Uterus (tissue), 2 donors: ENCODE measurements around the gene SEC14L6.

Experiments used
- POLR2A ChIP-seq, 2 donors: fragments of 450-650 bp; IDR thresholded peaks; one replicate each; pipeline ENCODE4 v1.6.1; 2016; ENCODE audit warnings: antibody characterized with exemption in 2 of 2, mild to moderate bottlenecking in 1 of 2, moderate library complexity in 1 of 2
- TF ChIP-seq, protein P1 (sequence below), 4 experiments: fragments of 200-600 bp in 2 of 4; fragments of 450-650 bp in 2 of 4; sonication (generic) in 2 of 4; IDR thresholded peaks; one replicate each; pipeline ENCODE4 v1.5.1; 2016 to 2019; ENCODE audit warnings: antibody characterized with exemption in 4 of 4, mild to moderate bottlenecking in 2 of 4, moderate library complexity in 1 of 4

DNA sequence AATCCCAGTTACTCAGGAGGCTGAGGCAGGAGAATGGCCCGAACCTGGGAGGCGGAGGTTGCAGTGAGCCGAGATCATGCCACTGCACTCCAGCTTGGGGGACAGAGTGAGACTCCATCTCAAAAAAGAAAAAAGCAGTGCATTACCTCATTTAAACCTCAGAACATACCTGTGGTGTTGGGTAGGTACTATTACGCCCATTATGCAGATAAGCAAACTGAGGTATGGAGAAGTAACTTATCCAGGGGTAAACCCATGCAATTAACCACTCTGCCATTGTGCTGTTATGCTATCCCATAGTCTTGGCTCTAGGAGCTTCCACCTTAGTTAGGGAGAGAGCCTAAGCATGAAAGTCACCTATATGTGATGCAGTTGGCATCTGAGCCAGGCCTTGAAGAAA lies 72.4 kb downstream of the SEC14L6 start:
- TF ChIP-seq POLR2A (IDR thresholded peaks at IDR 0.05) = no peak
- TF ChIP-seq, protein P1, sequence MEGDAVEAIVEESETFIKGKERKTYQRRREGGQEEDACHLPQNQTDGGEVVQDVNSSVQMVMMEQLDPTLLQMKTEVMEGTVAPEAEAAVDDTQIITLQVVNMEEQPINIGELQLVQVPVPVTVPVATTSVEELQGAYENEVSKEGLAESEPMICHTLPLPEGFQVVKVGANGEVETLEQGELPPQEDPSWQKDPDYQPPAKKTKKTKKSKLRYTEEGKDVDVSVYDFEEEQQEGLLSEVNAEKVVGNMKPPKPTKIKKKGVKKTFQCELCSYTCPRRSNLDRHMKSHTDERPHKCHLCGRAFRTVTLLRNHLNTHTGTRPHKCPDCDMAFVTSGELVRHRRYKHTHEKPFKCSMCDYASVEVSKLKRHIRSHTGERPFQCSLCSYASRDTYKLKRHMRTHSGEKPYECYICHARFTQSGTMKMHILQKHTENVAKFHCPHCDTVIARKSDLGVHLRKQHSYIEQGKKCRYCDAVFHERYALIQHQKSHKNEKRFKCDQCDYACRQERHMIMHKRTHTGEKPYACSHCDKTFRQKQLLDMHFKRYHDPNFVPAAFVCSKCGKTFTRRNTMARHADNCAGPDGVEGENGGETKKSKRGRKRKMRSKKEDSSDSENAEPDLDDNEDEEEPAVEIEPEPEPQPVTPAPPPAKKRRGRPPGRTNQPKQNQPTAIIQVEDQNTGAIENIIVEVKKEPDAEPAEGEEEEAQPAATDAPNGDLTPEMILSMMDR (IDR thresholded peaks at IDR 0.05) = no peak
